ENCODE results near the gene FOCAD.

DNA sequence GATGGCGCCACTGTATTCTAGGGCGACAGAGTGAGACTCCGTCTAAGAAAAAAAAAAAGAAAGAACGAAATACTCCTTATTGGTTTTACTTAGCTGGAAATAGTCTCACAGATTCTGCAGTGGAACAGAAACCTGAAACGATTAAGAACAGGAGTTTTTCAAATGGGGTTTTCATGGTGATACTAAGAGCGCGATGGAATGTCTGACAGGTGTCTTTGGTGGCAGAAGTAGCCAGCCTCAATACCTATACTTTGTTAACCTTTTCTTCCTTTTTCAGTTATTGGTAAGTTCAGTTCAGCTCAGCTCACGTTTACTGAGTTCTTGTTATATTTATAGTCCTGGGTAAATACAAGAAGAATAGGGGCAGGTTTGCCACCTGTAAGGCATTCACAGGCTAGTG, 123.9 kb downstream of the FOCAD start:
- TF ChIP-seq, protein P1, sequence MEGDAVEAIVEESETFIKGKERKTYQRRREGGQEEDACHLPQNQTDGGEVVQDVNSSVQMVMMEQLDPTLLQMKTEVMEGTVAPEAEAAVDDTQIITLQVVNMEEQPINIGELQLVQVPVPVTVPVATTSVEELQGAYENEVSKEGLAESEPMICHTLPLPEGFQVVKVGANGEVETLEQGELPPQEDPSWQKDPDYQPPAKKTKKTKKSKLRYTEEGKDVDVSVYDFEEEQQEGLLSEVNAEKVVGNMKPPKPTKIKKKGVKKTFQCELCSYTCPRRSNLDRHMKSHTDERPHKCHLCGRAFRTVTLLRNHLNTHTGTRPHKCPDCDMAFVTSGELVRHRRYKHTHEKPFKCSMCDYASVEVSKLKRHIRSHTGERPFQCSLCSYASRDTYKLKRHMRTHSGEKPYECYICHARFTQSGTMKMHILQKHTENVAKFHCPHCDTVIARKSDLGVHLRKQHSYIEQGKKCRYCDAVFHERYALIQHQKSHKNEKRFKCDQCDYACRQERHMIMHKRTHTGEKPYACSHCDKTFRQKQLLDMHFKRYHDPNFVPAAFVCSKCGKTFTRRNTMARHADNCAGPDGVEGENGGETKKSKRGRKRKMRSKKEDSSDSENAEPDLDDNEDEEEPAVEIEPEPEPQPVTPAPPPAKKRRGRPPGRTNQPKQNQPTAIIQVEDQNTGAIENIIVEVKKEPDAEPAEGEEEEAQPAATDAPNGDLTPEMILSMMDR (conservative IDR thresholded peaks at IDR 0.05; ENCODE audit: low read length) = no peak
- no peak for TF ChIP-seq EZH2phosphoT487 (IDR thresholded peaks at IDR 0.05; ENCODE audit: borderline replicate concordance)
